HG02943 (cell line): Measurements from ENCODE around the gene GALNT16.
"Not testable (repeated sequence)": the region's sequence is repeated elsewhere in the genome, so short reads cannot be mapped to it uniquely, and the experiment has no call there.

Source experiments
- ATAC-seq: cut with Tn5 transposase; IDR thresholded peaks from one replicate; pipeline ENCODE4 v1.9.1; 2021; ENCODE audit warnings: mild to moderate bottlenecking, low read depth, moderate library complexity; ENCODE audit not compliant: unreplicated experiment

Gene GALNT16

DNA sequence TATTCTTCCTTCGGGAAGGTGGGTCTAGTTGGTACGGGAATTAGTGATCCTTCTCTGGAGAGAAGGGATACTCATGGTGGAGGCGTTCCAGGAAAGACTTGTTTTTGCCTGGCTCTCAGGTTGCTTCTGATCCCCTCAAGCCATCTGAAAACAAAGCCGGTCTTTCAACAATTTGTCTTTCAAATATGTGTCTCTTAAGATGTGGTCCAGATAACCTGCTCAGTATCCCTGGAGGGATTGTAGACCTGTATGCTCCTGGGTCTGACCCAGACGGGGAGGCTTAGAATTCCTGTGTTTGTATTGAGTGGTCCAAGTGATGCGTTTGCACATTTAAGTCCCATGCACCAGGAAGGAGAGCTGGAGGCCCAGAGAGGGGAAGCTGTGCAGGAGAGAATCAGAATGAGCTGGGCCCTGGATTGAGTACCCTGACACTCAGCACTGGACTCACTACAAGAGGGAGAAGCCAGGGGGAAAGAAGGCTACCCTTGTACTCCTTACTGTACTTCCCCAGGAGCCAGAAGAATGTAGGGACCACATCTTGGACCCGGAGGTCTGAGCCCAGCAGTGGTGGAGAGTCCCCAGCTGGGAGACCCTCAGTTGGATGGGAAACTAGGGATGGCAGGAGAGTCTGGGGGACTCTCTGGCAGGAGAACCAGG is 97.7 kb downstream of the GALNT16 start:
- no peak for ATAC-seq

DNA sequence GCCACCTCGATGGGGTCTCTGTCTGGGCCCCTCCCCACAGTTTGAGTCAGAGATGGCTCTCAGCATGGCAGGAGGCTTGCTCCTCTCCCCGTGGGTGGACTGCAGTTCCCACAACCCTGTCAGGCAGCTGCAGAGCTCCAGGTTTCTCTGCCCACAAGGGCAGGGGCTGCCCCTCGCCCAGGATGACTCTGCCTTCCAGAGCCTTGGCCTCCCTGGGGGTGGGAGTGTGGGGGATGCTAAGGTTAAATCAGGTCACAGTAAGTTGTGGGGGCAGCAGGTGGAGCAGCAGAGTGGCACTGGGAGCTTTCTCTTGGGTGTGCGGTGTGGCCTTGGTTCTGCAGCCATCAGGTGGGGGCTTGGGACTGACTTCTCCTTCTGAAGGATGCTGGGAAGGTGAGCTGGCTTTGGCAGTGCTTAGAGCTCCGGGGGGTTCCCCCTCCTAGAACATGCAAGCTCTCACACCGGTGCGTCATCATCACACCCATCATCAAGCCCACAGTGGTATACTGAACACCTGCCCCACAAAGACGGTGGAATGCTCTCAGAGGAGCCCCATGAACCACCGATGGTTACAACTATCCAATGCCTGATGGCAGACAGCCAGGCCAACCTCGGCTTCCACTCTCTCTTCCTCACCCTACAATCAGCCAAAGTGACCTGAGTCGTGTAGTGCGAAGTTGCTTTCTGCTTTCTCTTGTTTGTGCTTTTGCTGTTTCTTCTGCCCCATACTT is 98.4 kb downstream of the GALNT16 start:
- ATAC-seq: no peak

DNA sequence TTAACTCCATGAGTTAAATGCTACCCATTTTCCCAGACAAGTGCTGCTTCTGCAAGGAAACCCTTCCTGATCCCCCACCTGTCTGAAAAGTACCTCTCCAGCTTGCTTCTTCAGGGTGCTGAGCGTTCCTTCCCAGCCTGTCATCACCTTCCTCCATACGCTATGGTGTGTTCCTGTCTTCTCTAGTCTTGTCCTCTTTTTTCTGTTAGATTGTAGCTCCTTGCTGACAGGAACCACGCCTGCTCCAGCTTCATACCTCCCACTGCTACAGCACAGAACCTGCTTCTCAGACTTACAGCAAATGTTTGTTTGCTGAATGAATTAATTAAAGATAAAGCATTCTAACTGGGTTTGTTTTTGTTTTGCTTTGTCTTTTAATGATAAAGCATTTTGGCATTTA is 99.0 kb downstream of the GALNT16 start:
- no peak for ATAC-seq

DNA sequence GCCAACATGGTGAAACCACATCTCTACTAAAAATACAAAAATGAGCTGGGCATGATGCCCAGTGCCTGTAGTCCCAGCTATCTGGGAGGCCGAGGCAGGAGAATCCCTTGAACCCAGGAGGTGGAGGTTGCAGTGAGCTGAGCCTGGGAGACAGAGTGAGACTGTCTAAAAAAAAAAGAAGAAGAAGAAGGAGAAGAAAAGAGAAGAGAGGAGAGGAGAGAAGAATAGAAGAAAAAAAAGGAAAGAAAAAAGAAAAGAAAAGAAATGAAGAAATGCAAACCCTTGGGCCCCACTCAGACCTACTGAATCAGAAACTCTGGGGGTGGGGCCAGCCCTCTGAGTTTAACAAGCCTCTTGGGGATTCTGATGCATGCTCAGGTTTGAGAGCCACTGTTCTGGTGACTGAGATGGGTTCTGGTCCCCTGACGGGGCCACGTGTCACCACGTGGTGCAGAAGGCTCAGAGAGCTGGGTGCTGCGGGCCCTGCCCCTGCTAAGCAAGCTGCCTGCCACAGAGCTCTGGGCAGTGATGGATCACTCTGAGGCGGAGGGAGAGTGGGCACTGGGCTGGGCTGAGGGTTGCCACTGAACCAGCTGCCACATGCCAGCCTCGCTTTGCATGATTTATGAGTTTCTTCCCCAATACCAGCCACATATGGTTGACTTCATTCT is 100.6 kb downstream of the GALNT16 start:
- ATAC-seq: no peak

DNA sequence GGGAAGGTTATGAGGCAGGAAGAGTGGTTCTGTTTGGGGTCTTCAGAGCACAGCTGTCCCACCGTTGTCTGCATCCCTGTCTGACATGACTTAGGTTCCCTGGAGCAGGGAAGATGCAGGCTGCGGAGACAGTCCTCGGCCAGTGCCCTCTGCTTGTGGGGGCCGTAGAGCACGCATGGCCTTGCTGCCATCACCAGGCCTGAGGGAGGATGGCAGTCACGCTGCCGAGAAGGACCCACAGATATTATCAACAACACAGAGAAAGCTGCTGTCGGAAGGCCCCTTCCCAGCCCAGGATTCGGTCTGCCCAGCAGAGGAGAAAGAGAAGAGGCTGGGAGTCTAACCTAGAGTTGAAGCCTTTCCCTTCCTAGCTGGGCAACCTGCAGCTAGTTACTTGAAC is 103.1 kb downstream of the GALNT16 start:
- no peak for ATAC-seq

DNA sequence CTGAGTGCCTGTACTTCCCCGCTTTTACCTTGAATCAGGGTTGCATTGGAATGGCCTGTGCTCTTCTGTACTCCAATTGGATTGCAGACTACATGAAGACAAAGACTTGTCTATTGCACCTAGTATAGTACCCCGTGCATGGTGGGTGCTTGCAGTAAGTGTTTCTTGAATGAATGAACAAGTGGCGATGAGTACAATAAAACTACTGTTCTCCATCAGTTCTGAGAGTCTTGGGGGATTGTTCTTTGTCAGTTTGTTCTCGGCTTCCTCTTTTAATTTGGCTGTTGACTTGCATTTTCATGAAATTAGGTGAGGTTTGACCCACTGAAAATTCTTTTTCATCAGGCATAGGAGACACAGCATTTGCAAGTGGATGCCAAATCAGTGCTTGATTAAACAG is 104.0 kb downstream of the GALNT16 start:
- no peak for ATAC-seq

DNA sequence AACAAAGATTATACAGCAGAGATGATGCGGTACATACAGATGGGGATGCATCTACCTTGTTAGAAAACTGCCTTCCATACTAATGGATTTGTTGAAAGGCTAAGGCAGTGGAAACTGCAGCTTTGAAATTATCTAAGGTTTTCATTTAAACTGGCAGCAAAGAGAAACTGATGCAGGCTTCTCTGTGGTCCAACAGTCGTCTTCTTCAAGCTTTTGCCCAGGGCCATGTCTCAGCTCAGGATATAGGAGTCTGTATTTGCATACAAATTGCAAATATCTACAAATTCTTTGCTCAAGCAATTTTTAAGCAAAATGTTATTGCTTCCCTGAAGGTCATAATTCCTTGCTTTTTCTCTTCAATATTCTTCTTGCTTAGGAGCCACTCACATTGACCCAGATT is 104.4 kb downstream of the GALNT16 start:
- ATAC-seq: no peak

DNA sequence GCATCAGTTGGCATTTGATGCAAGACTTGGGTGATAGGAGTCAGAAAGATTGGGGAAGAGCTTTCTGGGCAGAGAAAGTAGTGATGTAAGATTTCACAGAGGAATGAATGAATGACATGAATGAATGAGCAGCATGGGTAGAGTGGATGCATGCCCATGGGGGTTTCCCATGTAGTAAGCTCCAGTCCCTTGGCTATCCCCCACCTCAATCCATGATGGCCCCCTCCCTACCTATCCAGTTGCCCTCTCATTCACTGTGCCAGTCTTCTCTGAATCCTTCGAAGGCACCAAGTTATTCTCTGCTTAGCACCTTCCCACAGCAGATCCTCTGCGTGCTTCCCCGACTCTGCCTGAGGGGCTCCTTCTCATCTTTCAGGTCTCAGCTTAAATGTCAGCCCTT is 106.1 kb downstream of the GALNT16 start:
- ATAC-seq: no peak

DNA sequence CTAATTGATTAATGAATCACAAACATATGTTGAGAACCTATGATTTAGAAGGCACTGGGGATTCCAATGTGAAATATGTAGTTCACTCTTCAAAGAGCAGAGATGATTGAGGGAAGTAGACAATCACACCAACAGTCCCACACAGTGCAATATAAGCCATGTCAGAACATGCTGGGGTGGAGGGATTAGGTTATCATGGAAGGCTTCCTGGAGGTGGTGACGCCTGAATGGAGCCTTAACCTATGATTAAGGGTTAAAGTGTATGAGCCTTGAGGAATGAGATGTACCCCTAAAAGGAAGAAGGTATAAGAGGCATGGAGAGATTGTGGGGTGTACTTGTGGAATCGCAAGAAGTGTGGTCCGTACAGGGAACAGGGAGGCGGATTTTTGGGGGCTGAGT is 106.8 kb downstream of the GALNT16 start:
- no peak for ATAC-seq

DNA sequence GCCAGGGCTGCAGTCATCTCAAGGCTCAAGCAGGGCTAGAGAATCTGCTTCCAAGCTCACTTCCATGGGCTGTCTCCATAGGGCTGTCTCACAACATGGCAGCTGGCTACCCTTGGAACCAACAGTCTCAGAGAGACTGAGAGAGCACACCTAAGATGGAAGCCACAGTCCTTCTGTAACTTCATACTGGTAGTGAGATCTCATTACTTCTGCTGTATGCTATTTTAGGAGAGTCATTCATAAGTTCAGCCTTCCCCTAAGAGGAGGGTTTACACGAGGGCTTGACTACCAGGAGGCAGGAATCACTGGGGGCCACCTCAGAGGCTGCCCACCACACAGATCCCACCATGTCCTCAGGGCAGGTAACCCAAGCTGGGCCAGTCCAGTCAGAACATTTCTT is 108.4 kb downstream of the GALNT16 start:
- no peak for ATAC-seq

DNA sequence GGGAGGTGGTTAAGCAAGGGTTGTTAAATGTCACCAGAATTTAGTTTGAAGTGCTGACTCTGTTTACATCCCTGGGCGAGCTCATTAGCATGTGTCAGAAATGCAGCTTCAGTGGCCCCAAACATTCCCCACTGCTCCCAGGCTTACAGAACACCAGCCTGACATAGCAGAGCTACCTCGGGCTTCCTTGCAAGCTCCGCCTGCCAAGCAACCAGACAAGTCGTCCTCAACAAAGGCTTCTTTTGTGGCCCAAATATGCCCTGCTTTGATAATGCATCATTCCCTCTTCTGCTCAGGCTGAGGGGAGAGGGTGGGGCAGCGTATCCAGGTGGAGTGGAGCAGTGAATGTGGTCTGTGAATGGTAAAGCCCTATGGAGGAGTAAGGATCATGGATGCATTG is 110.1 kb downstream of the GALNT16 start:
- ATAC-seq: no peak

DNA sequence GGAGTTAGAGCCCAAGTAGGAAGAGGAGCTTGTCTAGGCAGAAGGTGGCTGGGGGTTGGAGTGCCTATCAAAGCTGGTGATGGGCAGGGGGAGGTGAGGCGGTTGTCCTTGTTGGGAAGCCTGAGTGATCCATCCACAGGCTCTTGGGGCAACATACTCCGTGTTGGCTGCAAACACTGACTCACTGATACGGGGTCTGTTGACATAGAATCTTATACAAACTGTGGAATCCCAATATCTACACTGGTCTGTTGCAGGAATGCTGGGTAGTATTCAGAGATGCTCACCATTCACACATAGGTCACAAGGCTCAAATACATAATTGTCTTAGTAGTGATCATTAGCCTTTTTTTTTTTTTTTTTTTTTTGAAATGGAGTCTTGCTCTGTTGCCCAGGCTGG is 112.2 kb downstream of the GALNT16 start:
- no peak for ATAC-seq

DNA sequence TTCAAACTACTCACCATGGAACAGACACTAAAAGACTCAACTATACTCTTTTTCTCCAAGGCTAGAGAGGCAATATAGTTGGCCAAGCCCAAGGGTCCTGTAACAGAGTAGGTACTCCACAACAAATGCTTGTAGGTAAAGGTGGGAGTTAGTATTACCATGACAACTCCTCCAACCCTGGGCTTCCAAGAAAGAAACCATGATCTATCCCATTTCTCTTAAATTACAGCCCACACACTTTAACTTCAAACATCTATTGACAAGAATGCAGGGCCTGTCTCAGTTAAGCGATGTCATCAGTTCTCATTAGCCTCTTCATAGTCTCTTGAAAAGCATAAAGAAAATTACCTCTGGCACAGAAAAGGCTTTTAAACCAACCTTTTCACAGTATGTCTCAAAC is 113.1 kb downstream of the GALNT16 start:
- no peak for ATAC-seq

DNA sequence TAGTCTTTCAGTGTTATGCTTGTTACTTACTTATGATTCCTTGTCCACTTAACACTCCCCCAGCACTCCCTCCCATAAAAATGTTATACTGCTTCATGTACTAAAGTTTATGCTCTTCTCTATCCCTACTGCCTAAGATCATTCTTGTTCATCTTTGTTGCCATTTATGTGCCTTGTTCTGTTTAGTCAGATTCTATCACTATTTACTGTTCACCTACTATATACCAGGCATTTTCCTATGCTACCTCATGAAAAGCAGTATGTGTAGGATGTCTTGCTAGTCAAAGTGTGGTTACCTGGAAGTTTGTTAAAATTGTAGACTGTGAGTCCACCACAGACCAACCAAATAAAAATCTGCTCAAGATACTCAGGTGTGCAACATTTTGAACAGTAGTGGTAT is 114.3 kb downstream of the GALNT16 start:
- ATAC-seq: no peak

DNA sequence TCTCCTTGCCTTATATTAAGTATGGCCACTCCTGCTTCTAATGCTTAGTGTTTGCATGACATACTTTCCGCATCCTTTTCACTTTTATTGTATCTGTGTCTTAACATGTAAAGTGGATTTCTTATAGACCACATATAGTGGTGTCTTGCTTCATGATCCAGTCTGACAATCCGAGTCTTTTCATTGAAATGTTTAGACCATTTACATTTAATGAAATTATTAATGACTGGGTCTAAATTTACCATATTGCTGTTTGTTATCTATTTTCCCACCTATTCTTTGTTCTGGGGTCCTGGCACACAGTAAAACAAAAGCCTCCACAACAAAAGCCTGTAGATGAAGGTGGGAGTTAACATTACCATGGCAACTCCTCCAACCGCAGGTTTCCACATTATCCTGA is 115.2 kb downstream of the GALNT16 start:
- ATAC-seq: no peak

DNA sequence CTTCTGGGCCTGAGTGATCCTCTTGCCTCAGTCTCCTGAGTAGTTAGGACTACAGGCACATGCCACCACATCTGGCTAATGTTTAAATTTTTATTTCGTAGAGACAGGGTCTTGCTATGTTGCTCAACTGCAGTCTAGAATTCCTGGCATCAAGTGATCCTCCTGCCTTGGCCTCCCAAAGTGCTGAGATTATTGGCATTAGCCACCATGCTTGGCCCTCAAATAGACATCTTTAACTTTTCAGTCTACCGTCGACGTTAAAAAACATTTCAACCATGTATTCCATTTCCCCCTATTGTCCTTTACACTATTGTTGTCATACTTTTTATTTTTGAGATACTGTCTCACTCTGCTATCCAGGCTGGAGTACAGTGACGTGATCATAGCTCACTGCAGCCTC is 115.8 kb downstream of the GALNT16 start:
- ATAC-seq: no peak

DNA sequence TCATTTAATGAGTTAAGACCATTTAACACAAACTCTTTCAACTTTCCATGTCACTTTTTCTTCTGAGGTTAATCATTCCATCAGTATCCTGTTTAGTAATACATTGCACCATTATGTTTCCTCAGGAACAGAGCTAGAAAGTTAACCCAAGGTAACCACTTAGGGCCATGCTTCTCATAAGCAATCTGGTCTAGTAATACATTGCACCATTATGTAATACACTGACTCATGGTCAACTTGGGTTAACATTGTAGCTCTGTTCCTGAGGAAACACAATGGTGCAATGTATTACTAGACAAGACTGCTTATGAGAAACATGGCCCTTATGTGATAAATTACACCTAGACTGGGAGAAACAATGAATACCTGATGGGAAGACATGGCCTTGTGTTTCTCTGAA is 116.5 kb downstream of the GALNT16 start:
- no peak for ATAC-seq

DNA sequence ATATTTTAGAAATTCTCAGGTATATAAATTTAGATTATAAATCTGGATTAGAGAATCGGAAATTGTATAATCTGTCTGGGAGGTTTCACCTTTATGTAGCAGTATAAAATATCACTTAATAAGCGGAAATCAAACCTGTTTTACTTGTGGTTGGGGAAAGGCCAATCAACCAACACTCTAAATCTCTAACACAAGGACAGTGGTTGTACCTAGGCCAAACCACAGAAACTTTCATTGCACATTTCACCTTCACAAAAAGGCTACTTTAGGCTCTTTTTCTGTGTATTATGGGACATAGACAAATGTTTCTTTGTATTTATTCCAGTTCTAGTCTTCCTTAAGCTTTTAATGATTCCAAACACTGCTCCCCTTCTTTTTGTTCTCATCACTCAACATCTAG is 118.3 kb downstream of the GALNT16 start:
- no peak for ATAC-seq

DNA sequence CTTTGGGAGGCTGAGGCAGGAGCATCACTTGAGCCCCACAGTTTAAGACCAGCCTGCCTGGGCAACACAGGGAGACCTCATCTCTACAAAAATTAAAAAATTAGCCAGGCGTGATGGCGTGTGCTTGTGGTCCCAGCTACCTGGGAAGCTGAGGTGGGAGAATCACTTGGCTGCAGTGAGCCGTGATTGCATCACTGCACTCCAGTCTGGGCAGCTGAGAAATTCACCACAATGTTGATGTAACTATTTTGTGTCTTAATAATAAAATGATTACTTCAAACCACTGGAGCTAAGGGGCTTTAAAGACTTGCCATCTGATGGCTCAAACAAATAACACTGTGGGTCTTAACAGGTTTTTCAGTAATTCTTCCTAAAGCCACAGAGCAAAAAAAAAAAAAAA is 127.4 kb downstream of the GALNT16 start:
- ATAC-seq: no peak

DNA sequence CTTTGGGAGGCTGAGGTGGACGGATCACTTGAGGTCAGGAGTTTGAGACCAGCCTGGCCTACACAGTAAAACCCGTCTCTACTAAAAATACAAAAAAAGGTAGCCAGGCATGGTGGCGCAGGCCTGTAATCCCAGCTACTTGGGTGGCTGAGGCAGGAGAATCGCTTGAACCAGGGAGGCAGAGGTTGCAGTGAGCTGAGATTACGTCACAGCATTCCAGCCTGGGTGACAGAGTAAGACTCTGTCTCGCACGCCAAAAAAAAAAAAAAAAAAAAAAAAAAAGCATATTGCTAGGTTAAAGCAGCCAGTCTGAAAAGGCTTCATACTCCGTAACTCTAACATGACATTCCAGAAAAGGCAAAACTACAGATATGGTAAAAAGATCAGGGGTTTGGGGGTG is 131.4 kb downstream of the GALNT16 start:
- ATAC-seq: not testable (repeated sequence)

DNA sequence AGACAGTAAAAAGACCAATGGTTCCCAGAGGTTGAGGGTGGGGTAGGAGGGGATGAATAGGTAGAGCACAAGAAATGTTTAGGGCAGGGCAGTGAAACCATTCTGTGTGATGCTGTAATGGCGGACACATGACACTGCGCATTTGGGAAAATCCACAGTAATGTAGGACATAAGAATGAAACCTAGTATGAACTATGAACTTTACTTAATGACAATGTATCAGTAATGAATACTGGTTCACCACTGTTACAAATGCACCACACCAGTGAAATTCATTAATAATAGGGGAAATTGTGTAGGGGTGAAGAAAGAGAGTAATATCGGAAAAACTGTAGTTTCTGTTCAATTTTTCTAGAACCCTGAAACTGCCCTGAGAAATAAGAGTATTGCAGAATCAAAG is 132.5 kb downstream of the GALNT16 start:
- no peak for ATAC-seq

DNA sequence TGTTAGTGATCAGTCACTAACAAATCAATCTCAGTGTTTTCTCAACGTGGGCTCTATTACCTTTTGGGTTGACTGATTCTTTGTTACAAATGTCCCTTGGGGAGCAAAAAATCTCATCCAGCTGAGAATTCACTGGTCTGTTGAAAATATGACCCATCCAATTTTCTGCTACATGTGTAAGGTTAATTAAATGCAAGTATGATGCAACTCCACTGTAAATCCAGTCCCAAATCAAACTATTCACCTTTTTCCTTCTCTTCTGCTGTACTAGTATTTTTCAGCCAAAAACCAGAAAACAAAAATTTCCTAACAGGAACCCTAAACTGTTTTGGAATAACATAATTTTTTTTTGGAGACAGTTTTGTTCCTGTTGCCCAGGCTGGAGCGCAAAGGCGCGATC is 136.0 kb downstream of the GALNT16 start:
- ATAC-seq: no peak
